Non-pigmented ciliary epithelial cell (primary cell): ENCODE data around the gene ZBED4.

Source experiments
- DNase-seq: peaks from one replicate; pipeline ENCODE4 v3.0.0-alpha.2; 2010; ENCODE audit warnings: low read depth

Gene ZBED4

GRCh38 chr22:49936973-49937757, 83.5 kb downstream of the ZBED4 start:
- no peak for DNase-seq

- DNase-seq = no peak
Measured at GRCh38 chr22:49937758-49938564, 84.3 kb downstream of the ZBED4 start.

GRCh38 chr22:49938565-49939136, 85.0 kb downstream of the ZBED4 start:
- DNase-seq = no peak
